ENCODE results near the gene CREB1. TPM values are rescaled to one million over a fixed set of nuclear protein-coding genes. Genes with fewer than 3 reads are reported as not detected.
"Not testable (repeated sequence)": the region's sequence is repeated elsewhere in the genome, so short reads cannot be mapped to it uniquely, and the experiment has no call there.

The CREB1 gene
- total RNA-seq, 1 donor from 2014 or later, result 127 TPM

- peaks cover 15% of the 10 kb centered on the region for H3K4me1 Mint-ChIP-seq
- H3K27me3 Mint-ChIP-seq, result no peaks in the 10 kb centered on the region
- DNase-seq (no peak), ATAC-seq (ENCODE audit: low read depth) (peak; percentile 47)
- no peaks in the 10 kb centered on the region for H3K36me3 Mint-ChIP-seq (ENCODE audit: low read depth)
- POLR2A ChIA-PET, result interaction anchor here (1.1 kb wide), 1 partner anchor 78 kb away, joined by 4 read pairs; the partner anchor contains the start of gene CCNYL1
- no peaks in the 10 kb centered on the region for H3K9me3 Mint-ChIP-seq
- H3K27ac Mint-ChIP-seq, result peak overlapping the region; percentile 51
- CTCF ChIA-PET, result interaction anchor here (0.6 kb wide), 1 partner anchor 59 kb away, joined by 3 read pairs; no protein-coding TSS in a partner anchor
- no peak for TF ChIP-seq CTCF (IDR thresholded peaks at IDR 0.05)
- H3K4me3 Mint-ChIP-seq, result no peak overlapping the region
- intact Hi-C loops (cut with micrococcal nuclease), result no loop called here
Measured at GRCh38 chr2:207632575-207633493, 103.1 kb downstream of the CREB1 start.

GRCh38 chr2:207633686-207634085 lies 103.9 kb downstream of the CREB1 start:
- DNase-seq (no peak), ATAC-seq (ENCODE audit: low read depth) (no peak)
- Mint-ChIP-seq H3K4me3 (no peak overlapping the region), H3K9me3 (no peaks in the 10 kb centered on the region), H3K27me3 (no peaks in the 10 kb centered on the region), H3K4me1 (peaks cover 15% of the 10 kb centered on the region), H3K36me3 (ENCODE audit: low read depth) (no peaks in the 10 kb centered on the region), H3K27ac (no peak overlapping the region)
- TF ChIP-seq CTCF (IDR thresholded peaks at IDR 0.05), result no peak
- intact Hi-C loops (cut with micrococcal nuclease), result no loop called here
- ChIA-PET POLR2A (interaction anchor here (1.1 kb wide), 1 partner anchor 78 kb away, joined by 4 read pairs; the partner anchor contains the start of gene CCNYL1), CTCF (no interaction called here)

GRCh38 chr2:207635468-207636200 lies 105.9 kb downstream of the CREB1 start:
- no peak for DNase-seq
- no peaks in the 10 kb centered on the region for H3K27me3 Mint-ChIP-seq
- intact Hi-C loops (cut with micrococcal nuclease), result no loop called here
- H3K27ac Mint-ChIP-seq, result no peak overlapping the region
- peaks cover 5% of the 10 kb centered on the region for H3K9me3 Mint-ChIP-seq
- peaks cover 11% of the 10 kb centered on the region for H3K4me1 Mint-ChIP-seq
- no peak for ATAC-seq (ENCODE audit: low read depth)
- ChIA-PET POLR2A (no interaction called here), CTCF (interaction anchor here (1.4 kb wide), 1 partner anchor 111 kb away, joined by 3 read pairs; no protein-coding TSS in a partner anchor)
- H3K4me3 Mint-ChIP-seq, result no peak overlapping the region
- H3K36me3 Mint-ChIP-seq (ENCODE audit: low read depth), result no peaks in the 10 kb centered on the region
- TF ChIP-seq CTCF (IDR thresholded peaks at IDR 0.05), result no peak

- ATAC-seq (ENCODE audit: low read depth); intact Hi-C loops (cut with micrococcal nuclease); H3K27ac Mint-ChIP-seq; H3K4me1 Mint-ChIP-seq; CTCF ChIA-PET; H3K4me3 Mint-ChIP-seq; H3K36me3 Mint-ChIP-seq (ENCODE audit: low read depth); H3K27me3 Mint-ChIP-seq; POLR2A ChIA-PET; DNase-seq: not testable (repeated sequence)
- H3K9me3 Mint-ChIP-seq, result peaks cover 11% of the 10 kb centered on the region
Measured at GRCh38 chr2:207639288-207639687, 109.5 kb downstream of the CREB1 start.

- Mint-ChIP-seq H3K27ac (no peak overlapping the region), H3K27me3 (no peaks in the 10 kb centered on the region), H3K4me1 (peaks cover 5% of the 10 kb centered on the region), H3K9me3 (peaks cover 11% of the 10 kb centered on the region), H3K36me3 (ENCODE audit: low read depth) (peaks cover 2% of the 10 kb centered on the region), H3K4me3 (no peak overlapping the region)
- ATAC-seq (ENCODE audit: low read depth) (no peak), DNase-seq (no peak)
- ChIA-PET POLR2A (no interaction called here), CTCF (no interaction called here)
- TF ChIP-seq CTCF (IDR thresholded peaks at IDR 0.05), result no peak
- intact Hi-C loops (cut with micrococcal nuclease), result no loop called here
Measured at GRCh38 chr2:207640160-207640559, 110.4 kb downstream of the CREB1 start.
